Measurements from ENCODE around the gene PDCD2L.

Gene PDCD2L

DNA sequence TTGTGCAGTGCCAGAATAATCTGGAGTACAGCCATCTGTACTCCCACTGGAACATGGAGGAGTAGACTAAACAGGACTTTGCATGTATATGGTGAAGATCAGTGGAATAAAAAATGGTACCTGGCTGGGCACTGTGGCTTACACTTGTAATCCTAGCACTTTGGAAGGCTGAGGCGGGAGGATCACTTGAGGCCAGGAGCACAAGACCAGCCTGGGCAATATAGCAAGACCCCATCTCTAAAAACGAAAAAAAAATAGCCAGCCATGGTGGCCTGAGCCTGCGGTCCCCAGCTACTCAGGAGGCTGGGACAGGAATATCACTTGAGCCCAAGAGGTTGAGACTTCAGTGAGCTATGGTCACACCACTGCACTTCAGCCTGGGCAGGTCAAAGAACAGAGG, 44.0 kb downstream of the PDCD2L start:
- TF ChIP-seq ZNF433 (tag by site-specific recombination; IDR thresholded peaks at IDR 0.05; ENCODE audit: low read depth) = no peak
- TF ChIP-seq ZNF121 (tag by site-specific recombination; IDR thresholded peaks at IDR 0.05) = peak; percentile 99
- Histone ChIP-seq H3K9me3 (ENCODE audit: control insufficient read depth, insufficient read depth, low read depth, low read length) (no peaks in the 10 kb centered on the region), H3K4me1 (ENCODE audit: control insufficient read depth, insufficient read depth, low read length) (no peaks in the 10 kb centered on the region), H3K4me3 (ENCODE audit: low read depth, low read length) (no peak overlapping the region), H3K27ac (ENCODE audit: extremely low read depth, low read depth, low read length) (0 out of 2 replicates have a peak overlapping the region, but pooled peaks have one; percentile 27), H3K36me3 (ENCODE audit: control insufficient read depth in 2 of 2, insufficient read depth in 1 of 2, low read length in 2 of 2) (peaks cover 99 to 100% of the 10 kb centered on the region in 2 experiments)
- POLR2A ChIA-PET = interaction anchor here (0.7 kb wide), 1 partner anchor 10 kb away, joined by 7 read pairs; no protein-coding TSS in a partner anchor
- CTCF ChIA-PET = interaction anchor here (0.6 to 11.2 kb wide), 4 partner anchors 9 to 142 kb away, joined by 3 to 69 read pairs (median 4); no protein-coding TSS in a partner anchor

DNA sequence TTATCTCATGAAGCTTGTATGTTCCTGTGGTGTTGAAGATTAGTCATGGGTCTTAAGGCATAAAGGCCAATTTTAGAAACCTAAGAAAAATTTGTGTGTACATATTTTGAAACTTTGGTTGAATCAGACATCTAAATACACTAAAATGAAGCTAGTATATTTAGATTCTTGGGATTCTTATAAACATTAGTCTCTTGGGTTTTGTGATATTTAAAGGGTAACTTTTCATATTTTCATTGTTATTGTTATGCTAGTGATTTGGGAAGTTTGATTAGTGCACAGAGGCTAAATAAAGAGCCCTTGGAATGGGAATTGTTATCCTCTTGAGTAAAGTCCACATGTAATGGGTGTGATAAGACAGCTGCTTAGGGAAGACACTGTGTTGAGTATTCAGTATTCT, 48.5 kb downstream of the PDCD2L start:
- TF ChIP-seq, protein P1, sequence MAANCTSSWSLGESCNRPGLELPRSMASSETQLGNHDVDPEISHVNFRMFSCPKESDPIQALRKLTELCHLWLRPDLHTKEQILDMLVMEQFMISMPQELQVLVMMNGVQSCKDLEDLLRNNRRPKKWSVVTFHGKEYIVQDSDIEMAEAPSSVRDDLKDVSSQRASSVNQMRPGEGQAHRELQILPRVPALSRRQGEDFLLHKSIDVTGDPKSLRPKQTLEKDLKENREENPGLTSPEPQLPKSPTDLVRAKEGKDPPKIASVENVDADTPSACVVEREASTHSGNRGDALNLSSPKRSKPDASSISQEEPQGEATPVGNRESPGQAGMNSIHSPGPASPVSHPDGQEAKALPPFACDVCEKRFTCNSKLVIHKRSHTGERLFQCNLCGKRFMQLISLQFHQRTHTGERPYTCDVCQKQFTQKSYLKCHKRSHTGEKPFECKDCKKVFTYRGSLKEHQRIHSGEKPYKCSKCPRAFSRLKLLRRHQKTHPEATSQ (tag by site-specific recombination; IDR thresholded peaks at IDR 0.05) = no peak
- TF ChIP-seq ZNF175 (tag by site-specific recombination; IDR thresholded peaks at IDR 0.05) = no peak
- TF ChIP-seq ZNF23 (tag by site-specific recombination; IDR thresholded peaks at IDR 0.05; ENCODE audit: borderline replicate concordance) = no peak
- TF ChIP-seq ZNF658 (tag by site-specific recombination; IDR thresholded peaks at IDR 0.05) = no peak
- TF ChIP-seq ZNF24 (tag by site-specific recombination; IDR thresholded peaks at IDR 0.05) = no peak
- TF ChIP-seq ZNF560 (tag by site-specific recombination; IDR thresholded peaks at IDR 0.05; ENCODE audit: borderline replicate concordance) = no peak
- no peak for TF ChIP-seq KLF16 (tag by site-specific recombination; IDR thresholded peaks at IDR 0.05)
- no peak for TF ChIP-seq ZNF274 (IDR thresholded peaks at IDR 0.05; ENCODE audit: low read length)
- no peak for TF ChIP-seq ZNF274 (tag by site-specific recombination; IDR thresholded peaks at IDR 0.05; ENCODE audit: borderline replicate concordance)
- TF ChIP-seq TRIM28 (IDR thresholded peaks at IDR 0.05; ENCODE audit: borderline replicate concordance, low read length) = no peak
- no peak for TF ChIP-seq ZNF391 (tag by site-specific recombination; IDR thresholded peaks at IDR 0.05; ENCODE audit: borderline replicate concordance, low read depth)
- no peak for TF ChIP-seq ZIC2 (tag by site-specific recombination; IDR thresholded peaks at IDR 0.05)
- TF ChIP-seq GFI1B (tag by site-specific recombination; IDR thresholded peaks at IDR 0.05) = no peak
- TF ChIP-seq, protein P2, sequence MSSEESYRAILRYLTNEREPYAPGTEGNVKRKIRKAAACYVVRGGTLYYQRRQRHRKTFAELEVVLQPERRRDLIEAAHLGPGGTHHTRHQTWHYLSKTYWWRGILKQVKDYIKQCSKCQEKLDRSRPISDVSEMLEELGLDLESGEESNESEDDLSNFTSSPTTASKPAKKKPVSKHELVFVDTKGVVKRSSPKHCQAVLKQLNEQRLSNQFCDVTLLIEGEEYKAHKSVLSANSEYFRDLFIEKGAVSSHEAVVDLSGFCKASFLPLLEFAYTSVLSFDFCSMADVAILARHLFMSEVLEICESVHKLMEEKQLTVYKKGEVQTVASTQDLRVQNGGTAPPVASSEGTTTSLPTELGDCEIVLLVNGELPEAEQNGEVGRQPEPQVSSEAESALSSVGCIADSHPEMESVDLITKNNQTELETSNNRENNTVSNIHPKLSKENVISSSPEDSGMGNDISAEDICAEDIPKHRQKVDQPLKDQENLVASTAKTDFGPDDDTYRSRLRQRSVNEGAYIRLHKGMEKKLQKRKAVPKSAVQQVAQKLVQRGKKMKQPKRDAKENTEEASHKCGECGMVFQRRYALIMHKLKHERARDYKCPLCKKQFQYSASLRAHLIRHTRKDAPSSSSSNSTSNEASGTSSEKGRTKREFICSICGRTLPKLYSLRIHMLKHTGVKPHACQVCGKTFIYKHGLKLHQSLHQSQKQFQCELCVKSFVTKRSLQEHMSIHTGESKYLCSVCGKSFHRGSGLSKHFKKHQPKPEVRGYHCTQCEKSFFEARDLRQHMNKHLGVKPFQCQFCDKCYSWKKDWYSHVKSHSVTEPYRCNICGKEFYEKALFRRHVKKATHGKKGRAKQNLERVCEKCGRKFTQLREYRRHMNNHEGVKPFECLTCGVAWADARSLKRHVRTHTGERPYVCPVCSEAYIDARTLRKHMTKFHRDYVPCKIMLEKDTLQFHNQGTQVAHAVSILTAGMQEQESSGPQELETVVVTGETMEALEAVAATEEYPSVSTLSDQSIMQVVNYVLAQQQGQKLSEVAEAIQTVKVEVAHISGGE (tag by site-specific recombination; conservative IDR thresholded peaks at IDR 0.05; ENCODE audit: low read depth) = no peak
- no peak for TF ChIP-seq ZXDB (tag by site-specific recombination; IDR thresholded peaks at IDR 0.05)
- TF ChIP-seq ZNF223 (tag by site-specific recombination; IDR thresholded peaks at IDR 0.05) = no peak
- TF ChIP-seq ZNF426 (tag by site-specific recombination; IDR thresholded peaks at IDR 0.05) = no peak
- TF ChIP-seq ZNF366 (tag by site-specific recombination; conservative IDR thresholded peaks at IDR 0.05) = no peak
- no peak for TF ChIP-seq ZNF202 (tag by site-specific recombination; IDR thresholded peaks at IDR 0.05; ENCODE audit: borderline replicate concordance)
- Histone ChIP-seq H3K27ac (ENCODE audit: extremely low read depth, low read depth, low read length) (no peak overlapping the region), H3K4me1 (ENCODE audit: control insufficient read depth, insufficient read depth, low read length) (no peaks in the 10 kb centered on the region), H3K36me3 (ENCODE audit: control insufficient read depth in 2 of 2, insufficient read depth in 1 of 2, low read length in 2 of 2) (peaks cover 83 to 100% of the 10 kb centered on the region in 2 experiments), H3K4me3 (ENCODE audit: low read depth, low read length) (no peak overlapping the region), H3K9me3 (ENCODE audit: control insufficient read depth, insufficient read depth, low read depth, low read length) (no peaks in the 10 kb centered on the region)
- ChIA-PET CTCF (interaction anchor here (0.6 to 1.8 kb wide), 7 partner anchors 18 to 672 kb away, joined by 3 to 6 read pairs (median 4); no protein-coding TSS in a partner anchor), POLR2A (interaction anchor here (0.6 to 0.9 kb wide), 2 partner anchors 8 to 87 kb away, joined by 3 to 4 read pairs; no protein-coding TSS in a partner anchor)
